Measurements from ENCODE around the gene ANP32E. TPM values are rescaled to one million over a fixed set of nuclear protein-coding genes. Genes with fewer than 3 reads are reported as not detected.
A peak's percentile ranks its signal among the peaks of the same experiment; 100 is the strongest.

Gene ANP32E
- total and polyA plus RNA-seq, 9 of the 15 experiments (the other 6 are each of a cell fraction or from before 2014, with no cell fraction given) = 60.4 to 197 (median 104) TPM

- TF ChIP-seq, protein P1, sequence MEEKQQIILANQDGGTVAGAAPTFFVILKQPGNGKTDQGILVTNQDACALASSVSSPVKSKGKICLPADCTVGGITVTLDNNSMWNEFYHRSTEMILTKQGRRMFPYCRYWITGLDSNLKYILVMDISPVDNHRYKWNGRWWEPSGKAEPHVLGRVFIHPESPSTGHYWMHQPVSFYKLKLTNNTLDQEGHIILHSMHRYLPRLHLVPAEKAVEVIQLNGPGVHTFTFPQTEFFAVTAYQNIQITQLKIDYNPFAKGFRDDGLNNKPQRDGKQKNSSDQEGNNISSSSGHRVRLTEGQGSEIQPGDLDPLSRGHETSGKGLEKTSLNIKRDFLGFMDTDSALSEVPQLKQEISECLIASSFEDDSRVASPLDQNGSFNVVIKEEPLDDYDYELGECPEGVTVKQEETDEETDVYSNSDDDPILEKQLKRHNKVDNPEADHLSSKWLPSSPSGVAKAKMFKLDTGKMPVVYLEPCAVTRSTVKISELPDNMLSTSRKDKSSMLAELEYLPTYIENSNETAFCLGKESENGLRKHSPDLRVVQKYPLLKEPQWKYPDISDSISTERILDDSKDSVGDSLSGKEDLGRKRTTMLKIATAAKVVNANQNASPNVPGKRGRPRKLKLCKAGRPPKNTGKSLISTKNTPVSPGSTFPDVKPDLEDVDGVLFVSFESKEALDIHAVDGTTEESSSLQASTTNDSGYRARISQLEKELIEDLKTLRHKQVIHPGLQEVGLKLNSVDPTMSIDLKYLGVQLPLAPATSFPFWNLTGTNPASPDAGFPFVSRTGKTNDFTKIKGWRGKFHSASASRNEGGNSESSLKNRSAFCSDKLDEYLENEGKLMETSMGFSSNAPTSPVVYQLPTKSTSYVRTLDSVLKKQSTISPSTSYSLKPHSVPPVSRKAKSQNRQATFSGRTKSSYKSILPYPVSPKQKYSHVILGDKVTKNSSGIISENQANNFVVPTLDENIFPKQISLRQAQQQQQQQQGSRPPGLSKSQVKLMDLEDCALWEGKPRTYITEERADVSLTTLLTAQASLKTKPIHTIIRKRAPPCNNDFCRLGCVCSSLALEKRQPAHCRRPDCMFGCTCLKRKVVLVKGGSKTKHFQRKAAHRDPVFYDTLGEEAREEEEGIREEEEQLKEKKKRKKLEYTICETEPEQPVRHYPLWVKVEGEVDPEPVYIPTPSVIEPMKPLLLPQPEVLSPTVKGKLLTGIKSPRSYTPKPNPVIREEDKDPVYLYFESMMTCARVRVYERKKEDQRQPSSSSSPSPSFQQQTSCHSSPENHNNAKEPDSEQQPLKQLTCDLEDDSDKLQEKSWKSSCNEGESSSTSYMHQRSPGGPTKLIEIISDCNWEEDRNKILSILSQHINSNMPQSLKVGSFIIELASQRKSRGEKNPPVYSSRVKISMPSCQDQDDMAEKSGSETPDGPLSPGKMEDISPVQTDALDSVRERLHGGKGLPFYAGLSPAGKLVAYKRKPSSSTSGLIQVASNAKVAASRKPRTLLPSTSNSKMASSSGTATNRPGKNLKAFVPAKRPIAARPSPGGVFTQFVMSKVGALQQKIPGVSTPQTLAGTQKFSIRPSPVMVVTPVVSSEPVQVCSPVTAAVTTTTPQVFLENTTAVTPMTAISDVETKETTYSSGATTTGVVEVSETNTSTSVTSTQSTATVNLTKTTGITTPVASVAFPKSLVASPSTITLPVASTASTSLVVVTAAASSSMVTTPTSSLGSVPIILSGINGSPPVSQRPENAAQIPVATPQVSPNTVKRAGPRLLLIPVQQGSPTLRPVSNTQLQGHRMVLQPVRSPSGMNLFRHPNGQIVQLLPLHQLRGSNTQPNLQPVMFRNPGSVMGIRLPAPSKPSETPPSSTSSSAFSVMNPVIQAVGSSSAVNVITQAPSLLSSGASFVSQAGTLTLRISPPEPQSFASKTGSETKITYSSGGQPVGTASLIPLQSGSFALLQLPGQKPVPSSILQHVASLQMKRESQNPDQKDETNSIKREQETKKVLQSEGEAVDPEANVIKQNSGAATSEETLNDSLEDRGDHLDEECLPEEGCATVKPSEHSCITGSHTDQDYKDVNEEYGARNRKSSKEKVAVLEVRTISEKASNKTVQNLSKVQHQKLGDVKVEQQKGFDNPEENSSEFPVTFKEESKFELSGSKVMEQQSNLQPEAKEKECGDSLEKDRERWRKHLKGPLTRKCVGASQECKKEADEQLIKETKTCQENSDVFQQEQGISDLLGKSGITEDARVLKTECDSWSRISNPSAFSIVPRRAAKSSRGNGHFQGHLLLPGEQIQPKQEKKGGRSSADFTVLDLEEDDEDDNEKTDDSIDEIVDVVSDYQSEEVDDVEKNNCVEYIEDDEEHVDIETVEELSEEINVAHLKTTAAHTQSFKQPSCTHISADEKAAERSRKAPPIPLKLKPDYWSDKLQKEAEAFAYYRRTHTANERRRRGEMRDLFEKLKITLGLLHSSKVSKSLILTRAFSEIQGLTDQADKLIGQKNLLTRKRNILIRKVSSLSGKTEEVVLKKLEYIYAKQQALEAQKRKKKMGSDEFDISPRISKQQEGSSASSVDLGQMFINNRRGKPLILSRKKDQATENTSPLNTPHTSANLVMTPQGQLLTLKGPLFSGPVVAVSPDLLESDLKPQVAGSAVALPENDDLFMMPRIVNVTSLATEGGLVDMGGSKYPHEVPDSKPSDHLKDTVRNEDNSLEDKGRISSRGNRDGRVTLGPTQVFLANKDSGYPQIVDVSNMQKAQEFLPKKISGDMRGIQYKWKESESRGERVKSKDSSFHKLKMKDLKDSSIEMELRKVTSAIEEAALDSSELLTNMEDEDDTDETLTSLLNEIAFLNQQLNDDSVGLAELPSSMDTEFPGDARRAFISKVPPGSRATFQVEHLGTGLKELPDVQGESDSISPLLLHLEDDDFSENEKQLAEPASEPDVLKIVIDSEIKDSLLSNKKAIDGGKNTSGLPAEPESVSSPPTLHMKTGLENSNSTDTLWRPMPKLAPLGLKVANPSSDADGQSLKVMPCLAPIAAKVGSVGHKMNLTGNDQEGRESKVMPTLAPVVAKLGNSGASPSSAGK (IDR thresholded peaks at IDR 0.05) = peak; percentile 74
- TF ChIP-seq PHB2 (IDR thresholded peaks at IDR 0.05; ENCODE audit: low read depth) (no peak), ZNF184 (CRISPR knock-in tag; IDR thresholded peaks at IDR 0.05) (no peak), HDAC2 (IDR thresholded peaks at IDR 0.05) (peak; percentile 61; the same call in 1 of the 2 replicates), RBM14 (IDR thresholded peaks at IDR 0.05; ENCODE audit: borderline replicate concordance, insufficient read depth, low read depth, low read length) (no peak), POLR2G (IDR thresholded peaks at IDR 0.05; ENCODE audit: low read depth, low read length) (peak; percentile 87), CSDE1 (IDR thresholded peaks at IDR 0.05) (no peak), HDAC1 (IDR thresholded peaks at IDR 0.05) (peak in 1 of 2 experiments; percentile 77; a peak in 2 of 4 replicates), ZBTB8A (IDR thresholded peaks at IDR 0.05; ENCODE audit: partially characterized antibody) (no peak), ARID2 (IDR thresholded peaks at IDR 0.05) (no peak), RNF219 (CRISPR knock-in tag; IDR thresholded peaks at IDR 0.05) (no peak), CBX5 (IDR thresholded peaks at IDR 0.05; ENCODE audit: borderline replicate concordance, low read depth) (no peak)
- TF ChIP-seq, protein P2, sequence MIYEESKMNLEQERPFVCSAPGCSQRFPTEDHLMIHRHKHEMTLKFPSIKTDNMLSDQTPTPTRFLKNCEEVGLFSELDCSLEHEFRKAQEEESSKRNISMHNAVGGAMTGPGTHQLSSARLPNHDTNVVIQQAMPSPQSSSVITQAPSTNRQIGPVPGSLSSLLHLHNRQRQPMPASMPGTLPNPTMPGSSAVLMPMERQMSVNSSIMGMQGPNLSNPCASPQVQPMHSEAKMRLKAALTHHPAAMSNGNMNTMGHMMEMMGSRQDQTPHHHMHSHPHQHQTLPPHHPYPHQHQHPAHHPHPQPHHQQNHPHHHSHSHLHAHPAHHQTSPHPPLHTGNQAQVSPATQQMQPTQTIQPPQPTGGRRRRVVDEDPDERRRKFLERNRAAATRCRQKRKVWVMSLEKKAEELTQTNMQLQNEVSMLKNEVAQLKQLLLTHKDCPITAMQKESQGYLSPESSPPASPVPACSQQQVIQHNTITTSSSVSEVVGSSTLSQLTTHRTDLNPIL (CRISPR knock-in tag; IDR thresholded peaks at IDR 0.05) = no peak
Observed at GRCh38 chr1:150234566-150235293, 1.2 kb downstream of the ANP32E start (continued).

Measured in K562 (cell line).